ENCODE data around the gene MCF2L2. TPM values are rescaled to one million over a fixed set of nuclear protein-coding genes. Genes with fewer than 3 reads are reported as not detected.

Gene MCF2L2
- total and polyA plus RNA-seq, 2 donors (not counting 3 experiments of a cell fraction or from before 2014, with no cell fraction given) = 0.15 to 1.1 TPM

- BruUV-seq (replicated peaks) = no TSS peak
- H3K4me2 ChIP-seq (ENCODE audit: insufficient read depth, low read length) = no peak overlapping the region
- DNase-seq (ENCODE audit: low read depth, low spot score) = no peak
- H3K9me3 ChIP-seq (replicated peaks; ENCODE audit: control insufficient read depth, insufficient read depth, low read length) = no peaks in the 10 kb centered on the region
- FAIRE-seq = no peak
- CTCF ChIA-PET = no interaction called here
- H3K36me3 ChIP-seq (ENCODE audit: control insufficient read depth in 2 of 2, extremely low read depth in 1 of 2, insufficient read depth in 2 of 2, low read length in 2 of 2) = no peaks in the 10 kb centered on the region
- H3K9ac ChIP-seq (replicated peaks; ENCODE audit: extremely low read depth, insufficient read depth, low read length) = no peak overlapping the region
- no peak overlapping the region for H3K4me3 ChIP-seq (replicated peaks in 1 of 3; ENCODE audit: insufficient read depth in 1 of 3, low read depth in 1 of 3, low read length in 3 of 3)
- H3K27ac ChIP-seq (ENCODE audit: insufficient read depth, low read depth, low read length) = no peak overlapping the region
- intact Hi-C loops (cut with micrococcal nuclease) (no loop called here), dilution Hi-C loops (cut with MboI; ENCODE audit: extremely low pct_ligation_motif_present, low sequenced_read_pairs) (no loop called here)
- H3K27me3 ChIP-seq (ENCODE audit: control insufficient read depth in 2 of 2, insufficient read depth in 2 of 2, low read length in 2 of 2) = no peaks in the 10 kb centered on the region
- POLR2A ChIA-PET = no interaction called here
- H3K79me2 ChIP-seq (ENCODE audit: control insufficient read depth, insufficient read depth, low read length) = no peaks in the 10 kb centered on the region
- H2AFZ ChIP-seq (ENCODE audit: low read depth, low read length) = no peak overlapping the region
- TF ChIP-seq JUN (IDR thresholded peaks at IDR 0.05; ENCODE audit: borderline replicate concordance, insufficient read depth, insufficient read length, low read depth) (no peak), GATA2 (IDR thresholded peaks at IDR 0.05; ENCODE audit: insufficient read depth, insufficient read length, low read depth, low read length) (no peak), POLR2AphosphoS5 (IDR thresholded peaks at IDR 0.05; ENCODE audit: insufficient read depth, low read depth, low read length) (no peak), CTCF (IDR thresholded peaks at IDR 0.05; ENCODE audit: extremely low read depth in 1 of 2, insufficient read depth in 1 of 2, low read depth in 1 of 2, low read length in 2 of 2) (no peak), MYC (IDR thresholded peaks at IDR 0.05; ENCODE audit: low read depth, low read length) (no peak), POLR2A (IDR thresholded peaks at IDR 0.05; ENCODE audit: low read depth, low read length) (no peak), FOS (IDR thresholded peaks at IDR 0.05; ENCODE audit: borderline replicate concordance, insufficient read depth, low read length) (no peak), EZH2 (IDR thresholded peaks at IDR 0.05; ENCODE audit: borderline replicate concordance, low read depth, low read length, severe bottlenecking) (no peak)
- TF ChIP-seq, protein P1, sequence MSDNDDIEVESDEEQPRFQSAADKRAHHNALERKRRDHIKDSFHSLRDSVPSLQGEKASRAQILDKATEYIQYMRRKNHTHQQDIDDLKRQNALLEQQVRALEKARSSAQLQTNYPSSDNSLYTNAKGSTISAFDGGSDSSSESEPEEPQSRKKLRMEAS (IDR thresholded peaks at IDR 0.05; ENCODE audit: insufficient read depth, insufficient read length) = no peak
- H3K9me1 ChIP-seq (replicated peaks; ENCODE audit: control insufficient read depth, extremely low read depth, insufficient read depth, low read length) = no peaks in the 10 kb centered on the region
- H3K4me1 ChIP-seq (ENCODE audit: control insufficient read depth, extremely low read depth, insufficient read depth, low read length) = no peaks in the 10 kb centered on the region
- H4K20me1 ChIP-seq (replicated peaks; ENCODE audit: control insufficient read depth, extremely low read depth, insufficient read depth, low read length) = no peaks in the 10 kb centered on the region
These were observed 230.7 kb downstream of the MCF2L2 start for GRCh38 chr3:183197734-183198133.
